ENCODE results near the gene GRAMD1A. TPM values are rescaled to one million over a fixed set of nuclear protein-coding genes. Genes with fewer than 3 reads are reported as not detected.
"Not testable (repeated sequence)": the region's sequence is repeated elsewhere in the genome, so short reads cannot be mapped to it uniquely, and the experiment has no call there.

Gene GRAMD1A
- total RNA-seq, 1 experiment from 2014 or later = 32.8 TPM

DNA sequence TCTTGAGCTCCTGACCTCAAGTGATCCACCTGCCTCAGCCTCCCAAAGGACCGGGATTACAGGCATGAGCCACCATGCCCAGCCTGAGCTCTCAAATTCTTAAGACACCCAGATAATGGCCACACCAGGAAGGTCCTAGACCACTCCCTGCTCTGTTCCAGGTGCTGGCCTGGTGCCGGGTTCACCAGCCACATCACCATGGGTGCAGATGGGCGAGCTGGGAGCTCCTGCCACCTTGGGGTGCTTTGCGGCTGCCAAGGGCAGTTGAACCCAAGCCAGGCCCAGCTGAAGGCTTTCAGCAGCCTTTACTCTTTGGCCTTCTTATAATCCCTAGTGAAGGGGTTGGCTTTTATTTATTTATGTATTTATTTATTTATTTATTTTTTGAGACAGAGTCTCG is 46.3 kb downstream of the GRAMD1A start:
- Histone ChIP-seq H3F3A (ENCODE audit: low read length, unreplicated experiment) (no peaks in the 10 kb centered on the region), H3K27ac (ENCODE audit: low read length) (no peak overlapping the region), H3K9me2 (replicated peaks; ENCODE audit: low read length) (no peaks in the 10 kb centered on the region), H3K36me3 (ENCODE audit: low read depth, low read length) (no peaks in the 10 kb centered on the region), H2AFZ (ENCODE audit: low read length) (no peak overlapping the region), H3K4me3 (ENCODE audit: low read length) (no peak overlapping the region), H3K4me2 (ENCODE audit: low read length) (no peak overlapping the region), H3K9me3 (ENCODE audit: low read length) (no peaks in the 10 kb centered on the region), H4K20me1 (ENCODE audit: low read length) (no peaks in the 10 kb centered on the region), H3K79me2 (ENCODE audit: low read length) (no peaks in the 10 kb centered on the region), H3K9ac (ENCODE audit: low read length) (no peak overlapping the region), H3K4me1 (ENCODE audit: insufficient read depth, low read length) (no peaks in the 10 kb centered on the region), H3K27me3 (ENCODE audit: low read length) (no peaks in the 10 kb centered on the region)
- intact Hi-C loops (cut with micrococcal nuclease) = no loop called here
- DNase-seq (no peak), ATAC-seq (no peak)
- TF ChIP-seq EZH2phosphoT487 (IDR thresholded peaks at IDR 0.05; ENCODE audit: borderline replicate concordance, low read length) = no peak
- no peak for TF ChIP-seq EZH2 (IDR thresholded peaks at IDR 0.05; ENCODE audit: low read length, unreplicated experiment)
- TF ChIP-seq, protein P1, sequence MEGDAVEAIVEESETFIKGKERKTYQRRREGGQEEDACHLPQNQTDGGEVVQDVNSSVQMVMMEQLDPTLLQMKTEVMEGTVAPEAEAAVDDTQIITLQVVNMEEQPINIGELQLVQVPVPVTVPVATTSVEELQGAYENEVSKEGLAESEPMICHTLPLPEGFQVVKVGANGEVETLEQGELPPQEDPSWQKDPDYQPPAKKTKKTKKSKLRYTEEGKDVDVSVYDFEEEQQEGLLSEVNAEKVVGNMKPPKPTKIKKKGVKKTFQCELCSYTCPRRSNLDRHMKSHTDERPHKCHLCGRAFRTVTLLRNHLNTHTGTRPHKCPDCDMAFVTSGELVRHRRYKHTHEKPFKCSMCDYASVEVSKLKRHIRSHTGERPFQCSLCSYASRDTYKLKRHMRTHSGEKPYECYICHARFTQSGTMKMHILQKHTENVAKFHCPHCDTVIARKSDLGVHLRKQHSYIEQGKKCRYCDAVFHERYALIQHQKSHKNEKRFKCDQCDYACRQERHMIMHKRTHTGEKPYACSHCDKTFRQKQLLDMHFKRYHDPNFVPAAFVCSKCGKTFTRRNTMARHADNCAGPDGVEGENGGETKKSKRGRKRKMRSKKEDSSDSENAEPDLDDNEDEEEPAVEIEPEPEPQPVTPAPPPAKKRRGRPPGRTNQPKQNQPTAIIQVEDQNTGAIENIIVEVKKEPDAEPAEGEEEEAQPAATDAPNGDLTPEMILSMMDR (conservative IDR thresholded peaks at IDR 0.05; ENCODE audit: low read depth, low read length) = no peak
- ChIA-PET POLR2A (ENCODE audit: unreplicated experiment) (no interaction called here), CTCF (no interaction called here)
- BruUV-seq (replicated peaks) = no TSS peak

DNA sequence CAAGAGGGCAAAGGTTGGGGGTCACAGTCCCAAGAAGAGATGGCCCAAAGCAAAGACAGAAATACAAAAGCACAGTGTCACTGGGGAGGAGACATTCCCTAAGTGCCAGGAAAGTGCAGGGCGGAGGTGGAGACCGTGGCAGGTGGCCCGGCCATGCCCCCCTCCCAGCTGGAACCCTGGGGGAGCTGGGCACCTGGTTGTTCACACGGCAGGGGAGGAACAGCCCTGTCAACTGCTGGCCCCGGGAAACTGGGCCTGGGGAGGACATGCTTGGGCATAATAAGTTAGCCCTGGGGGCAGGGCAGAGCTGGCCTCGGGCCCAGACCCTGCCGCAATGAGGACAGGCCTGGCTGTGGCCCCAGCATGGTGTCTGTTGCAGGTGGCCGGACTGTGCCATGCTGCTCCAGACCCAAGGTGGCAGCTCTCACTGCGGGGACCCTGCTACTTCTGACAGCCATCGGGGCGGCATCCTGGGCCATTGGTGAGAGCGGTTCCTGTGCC is 48.8 kb downstream of the GRAMD1A start:
- intact Hi-C loops (cut with micrococcal nuclease) = no loop called here
- ATAC-seq = no peak
- Histone ChIP-seq H3K27me3 (ENCODE audit: low read length) (no peaks in the 10 kb centered on the region), H2AFZ (ENCODE audit: low read length) (no peak overlapping the region), H3K27ac (ENCODE audit: low read length) (no peak overlapping the region), H3K9me2 (replicated peaks; ENCODE audit: low read length) (no peaks in the 10 kb centered on the region), H3K9me3 (ENCODE audit: low read length) (no peaks in the 10 kb centered on the region), H3K79me2 (ENCODE audit: low read length) (no peaks in the 10 kb centered on the region), H4K20me1 (ENCODE audit: low read length) (no peaks in the 10 kb centered on the region), H3K36me3 (ENCODE audit: low read depth, low read length) (no peaks in the 10 kb centered on the region), H3K4me1 (ENCODE audit: insufficient read depth, low read length) (no peaks in the 10 kb centered on the region), H3K9ac (ENCODE audit: low read length) (no peak overlapping the region), H3F3A (ENCODE audit: low read length, unreplicated experiment) (no peaks in the 10 kb centered on the region), H3K4me2 (ENCODE audit: low read length) (no peak overlapping the region), H3K4me3 (ENCODE audit: low read length) (no peak overlapping the region)
- no TSS peak for BruUV-seq (replicated peaks)
- TF ChIP-seq EZH2phosphoT487 (IDR thresholded peaks at IDR 0.05; ENCODE audit: borderline replicate concordance, low read length) = no peak
- TF ChIP-seq, protein P1 (conservative IDR thresholded peaks at IDR 0.05; ENCODE audit: low read depth, low read length) = no peak
- no peak for TF ChIP-seq EZH2 (IDR thresholded peaks at IDR 0.05; ENCODE audit: low read length, unreplicated experiment)
- CTCF ChIA-PET = no interaction called here
- DNase-seq = no peak
- POLR2A ChIA-PET (ENCODE audit: unreplicated experiment) = no interaction called here

DNA sequence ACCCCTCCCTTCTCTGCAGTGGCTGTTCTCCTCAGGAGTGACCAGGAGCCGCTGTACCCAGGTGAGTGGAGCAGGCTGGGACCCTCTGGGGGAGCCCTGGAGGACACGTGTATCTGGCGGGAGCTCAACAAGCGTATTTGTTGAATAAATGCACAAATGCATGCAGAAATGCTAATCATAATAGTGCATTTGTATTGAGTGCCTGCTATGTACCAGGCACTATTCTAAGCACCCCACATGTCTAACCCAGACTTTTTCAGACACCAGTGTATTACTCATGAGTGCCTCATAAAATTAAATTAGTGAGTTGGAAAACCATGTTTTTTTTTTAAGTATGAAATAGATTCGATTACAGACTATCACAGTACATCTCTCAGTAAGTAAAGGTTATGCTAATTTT is 49.3 kb downstream of the GRAMD1A start:
- BruUV-seq (replicated peaks) = no TSS peak
- H4K20me1 ChIP-seq (ENCODE audit: low read length) = no peaks in the 10 kb centered on the region
- H3K4me1 ChIP-seq (ENCODE audit: insufficient read depth, low read length) = no peaks in the 10 kb centered on the region
- TF ChIP-seq EZH2 (IDR thresholded peaks at IDR 0.05; ENCODE audit: low read length, unreplicated experiment) (no peak), EZH2phosphoT487 (IDR thresholded peaks at IDR 0.05; ENCODE audit: borderline replicate concordance, low read length) (no peak)
- TF ChIP-seq, protein P1 (conservative IDR thresholded peaks at IDR 0.05; ENCODE audit: low read depth, low read length) = no peak
- CTCF ChIA-PET = no interaction called here
- H3K79me2 ChIP-seq (ENCODE audit: low read length) = no peaks in the 10 kb centered on the region
- no peak overlapping the region for H3K27ac ChIP-seq (ENCODE audit: low read length)
- POLR2A ChIA-PET (ENCODE audit: unreplicated experiment) = no interaction called here
- no peak overlapping the region for H3K4me2 ChIP-seq (ENCODE audit: low read length)
- H3K36me3 ChIP-seq (ENCODE audit: low read depth, low read length) = no peaks in the 10 kb centered on the region
- H3K4me3 ChIP-seq (ENCODE audit: low read length) = no peak overlapping the region
- H3K27me3 ChIP-seq (ENCODE audit: low read length) = no peaks in the 10 kb centered on the region
- H2AFZ ChIP-seq (ENCODE audit: low read length) = no peak overlapping the region
- ATAC-seq (no peak), DNase-seq (no peak)
- H3K9me2 ChIP-seq (replicated peaks; ENCODE audit: low read length) = no peaks in the 10 kb centered on the region
- H3F3A ChIP-seq (ENCODE audit: low read length, unreplicated experiment) = no peaks in the 10 kb centered on the region
- no peak overlapping the region for H3K9ac ChIP-seq (ENCODE audit: low read length)
- H3K9me3 ChIP-seq (ENCODE audit: low read length) = no peaks in the 10 kb centered on the region
- intact Hi-C loops (cut with micrococcal nuclease) = no loop called here

DNA sequence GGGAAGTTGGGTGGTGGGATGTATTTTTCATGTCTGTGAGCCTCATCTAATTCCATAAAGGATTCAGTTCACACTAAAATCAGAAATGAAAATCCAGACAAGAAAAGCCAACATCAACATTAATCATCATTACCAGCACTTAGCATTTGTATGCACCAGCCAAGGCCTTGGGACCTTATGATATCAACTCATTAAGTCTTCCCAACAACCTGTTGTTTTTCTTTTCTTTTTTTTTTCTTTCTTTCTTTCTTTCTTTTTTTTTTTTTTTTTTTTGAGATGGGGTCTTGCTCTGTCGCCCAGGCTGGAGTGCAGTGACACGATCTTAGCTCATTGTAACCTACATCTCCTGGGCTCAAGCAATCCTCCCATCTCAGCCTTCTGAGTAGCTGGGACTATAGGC is 50.5 kb downstream of the GRAMD1A start:
- CTCF ChIA-PET; BruUV-seq (replicated peaks); POLR2A ChIA-PET (ENCODE audit: unreplicated experiment): not testable (repeated sequence)

More for the DNA sequence above, 50.5 kb downstream of the GRAMD1A start:
- H3K4me2 ChIP-seq (ENCODE audit: low read length); H3F3A ChIP-seq (ENCODE audit: low read length, unreplicated experiment); H3K27me3 ChIP-seq (ENCODE audit: low read length); H3K36me3 ChIP-seq (ENCODE audit: low read depth, low read length); intact Hi-C loops (cut with micrococcal nuclease); H3K4me1 ChIP-seq (ENCODE audit: insufficient read depth, low read length); H3K79me2 ChIP-seq (ENCODE audit: low read length); H3K9ac ChIP-seq (ENCODE audit: low read length); H2AFZ ChIP-seq (ENCODE audit: low read length); DNase-seq; H3K9me2 ChIP-seq (replicated peaks; ENCODE audit: low read length); ATAC-seq; H3K9me3 ChIP-seq (ENCODE audit: low read length); H3K27ac ChIP-seq (ENCODE audit: low read length); H3K4me3 ChIP-seq (ENCODE audit: low read length); H4K20me1 ChIP-seq (ENCODE audit: low read length): not testable (repeated sequence)
